Esophagus muscularis mucosa (tissue), 4 donors: ENCODE measurements around the gene OR8S1.
"Not testable (repeated sequence)": the region's sequence is repeated elsewhere in the genome, so short reads cannot be mapped to it uniquely, and the experiment has no call there.

ENCODE experiments used
- EP300 ChIP-seq: sonication (generic); formaldehyde crosslinking; IDR thresholded peaks from one replicate; pipeline ENCODE4 v1.6.1; 2017; ENCODE audit warnings: antibody characterized with exemption
- POLR2A ChIP-seq: fragments of 450-650 bp; IDR thresholded peaks from one replicate; pipeline ENCODE4 v1.6.1; 2017; ENCODE audit warnings: antibody characterized with exemption, moderate library complexity, mild to moderate bottlenecking, low read depth
- POLR2AphosphoS5 ChIP-seq, 2 donors: sonication (generic); formaldehyde crosslinking; IDR thresholded peaks; one replicate each; pipeline ENCODE4 v1.6.1; 2017; ENCODE audit warnings: antibody characterized with exemption in 2 of 2
- TF ChIP-seq, protein P1 (sequence below), 3 experiments: fragments of 200-600 bp in 2 of 3; fragments of 450-650 bp in 1 of 3; sonication (generic) in 2 of 3; IDR thresholded peaks; one replicate each; pipeline ENCODE4 v1.5.1; 2017 to 2019; ENCODE audit warnings: antibody characterized with exemption in 3 of 3, mild to moderate bottlenecking in 2 of 3, moderate library complexity in 1 of 3

DNA sequence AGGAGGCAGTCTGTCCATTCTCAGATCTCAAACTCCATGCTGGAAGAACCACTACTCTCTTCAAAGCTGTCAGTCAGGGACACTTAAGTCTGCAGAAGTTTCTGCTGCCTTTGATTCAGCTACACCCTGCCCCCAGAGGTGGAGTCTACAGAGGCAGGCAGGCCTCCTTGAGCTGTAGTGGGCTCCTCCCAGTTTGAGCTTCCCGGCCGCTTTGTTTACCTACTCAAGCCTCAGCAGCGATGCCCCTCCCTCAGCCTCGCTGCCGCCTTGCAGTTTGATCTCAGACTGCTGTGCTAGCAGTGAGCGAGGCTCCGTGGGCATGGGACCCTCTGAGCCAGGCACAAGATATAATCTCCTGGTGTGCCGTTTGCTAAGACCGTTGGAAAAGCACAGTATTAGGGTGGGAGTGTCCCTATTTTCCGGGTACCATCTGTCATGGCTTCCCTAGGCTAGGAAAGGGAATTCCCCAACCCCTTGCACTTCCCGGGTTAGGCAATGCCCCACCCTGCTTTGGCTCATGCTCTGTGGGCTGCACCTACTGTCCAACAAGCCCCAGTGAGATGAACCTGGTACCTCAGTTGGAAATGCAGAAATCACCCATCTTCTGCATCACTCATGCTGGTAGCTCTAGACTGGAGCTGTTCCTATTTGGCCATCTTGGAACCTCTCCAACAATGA, 28.4 kb downstream of the OR8S1 start:
- TF ChIP-seq, protein P1, sequence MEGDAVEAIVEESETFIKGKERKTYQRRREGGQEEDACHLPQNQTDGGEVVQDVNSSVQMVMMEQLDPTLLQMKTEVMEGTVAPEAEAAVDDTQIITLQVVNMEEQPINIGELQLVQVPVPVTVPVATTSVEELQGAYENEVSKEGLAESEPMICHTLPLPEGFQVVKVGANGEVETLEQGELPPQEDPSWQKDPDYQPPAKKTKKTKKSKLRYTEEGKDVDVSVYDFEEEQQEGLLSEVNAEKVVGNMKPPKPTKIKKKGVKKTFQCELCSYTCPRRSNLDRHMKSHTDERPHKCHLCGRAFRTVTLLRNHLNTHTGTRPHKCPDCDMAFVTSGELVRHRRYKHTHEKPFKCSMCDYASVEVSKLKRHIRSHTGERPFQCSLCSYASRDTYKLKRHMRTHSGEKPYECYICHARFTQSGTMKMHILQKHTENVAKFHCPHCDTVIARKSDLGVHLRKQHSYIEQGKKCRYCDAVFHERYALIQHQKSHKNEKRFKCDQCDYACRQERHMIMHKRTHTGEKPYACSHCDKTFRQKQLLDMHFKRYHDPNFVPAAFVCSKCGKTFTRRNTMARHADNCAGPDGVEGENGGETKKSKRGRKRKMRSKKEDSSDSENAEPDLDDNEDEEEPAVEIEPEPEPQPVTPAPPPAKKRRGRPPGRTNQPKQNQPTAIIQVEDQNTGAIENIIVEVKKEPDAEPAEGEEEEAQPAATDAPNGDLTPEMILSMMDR (IDR thresholded peaks at IDR 0.05): not testable (repeated sequence)
- TF ChIP-seq POLR2AphosphoS5 (IDR thresholded peaks at IDR 0.05); POLR2A; EP300: not testable (repeated sequence)
